Left ventricle myocardium superior (tissue), 1 donor: ENCODE measurements around the gene LAMA3. TPM values are rescaled to one million over a fixed set of nuclear protein-coding genes. Genes with fewer than 3 reads are reported as not detected.
A peak's percentile ranks its signal among the peaks of the same experiment; 100 is the strongest.

ENCODE experiments used
- ATAC-seq: fragments of 200-7000 bp; cut with Tn5 transposase; one replicate; pipeline ENCODE4 v1.9.1; 2020; ENCODE audit warnings: mild to moderate bottlenecking, moderate library complexity
- DNase-seq: peaks from one replicate; pipeline ENCODE4 v3.0.0-alpha.2; 2020
- intact Hi-C: fragments of 100-400 bp; cut with micrococcal nuclease; formaldehyde crosslinking; loops from one replicate; pipeline ENCODE4 v1.11.0; 2022
- total RNA-seq: library from RNA; stranded (reverse); fragmentation: NEBNext Ultra II Directional; extraction: Animal tissue kit (Norgen Biotek cat#: 25700); gene quantifications from one replicate; pipeline ENCODE4 v1.2.1, GENCODE V29; 2021
- donor health status: DM: no; HTN: yes; CAD: no; lungs with severe emphysema.

LAMA3 gene
- total RNA-seq, 1 donor from 2014 or later: 3.4 TPM

DNA sequence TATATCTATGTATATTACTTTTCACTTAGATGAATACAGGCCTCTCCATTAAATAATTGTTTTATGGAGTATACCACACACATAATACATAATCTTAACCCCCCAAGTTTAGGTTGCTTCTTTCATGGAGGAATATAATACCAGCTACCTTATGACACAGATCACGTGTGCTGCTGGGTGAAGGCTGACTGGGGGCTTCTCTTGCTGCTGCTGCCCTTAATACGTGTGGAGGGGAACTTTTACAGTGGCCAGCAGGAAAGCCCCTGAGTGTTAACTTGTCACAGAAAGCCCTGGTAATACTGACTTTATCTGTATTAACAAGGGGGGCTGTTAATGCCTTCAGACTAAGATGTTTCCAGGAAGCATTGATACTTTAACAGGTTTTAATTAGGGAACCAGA is 63.1 kb downstream of the LAMA3 start:
- ATAC-seq (no peak), DNase-seq (no peak)
- intact Hi-C loops: no loop called here

DNA sequence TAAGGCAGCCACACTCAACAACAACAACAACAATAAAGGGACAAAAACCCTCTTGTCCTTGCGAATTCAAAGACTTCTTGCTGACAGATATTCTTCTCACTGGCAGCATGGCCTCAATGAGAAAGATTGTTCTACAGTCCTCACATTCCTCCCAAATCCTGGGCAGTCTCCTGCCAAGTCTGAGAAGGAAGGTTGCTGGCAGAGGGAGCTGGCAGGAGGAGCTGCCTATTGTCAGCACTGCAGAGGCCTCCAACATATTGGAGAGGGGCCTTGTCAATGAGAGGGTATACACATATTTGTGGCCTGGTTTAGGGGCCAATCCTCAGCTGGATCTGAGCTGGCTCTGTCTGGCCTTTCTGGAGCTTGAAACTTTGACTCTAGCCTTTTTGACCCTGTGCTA is 63.5 kb downstream of the LAMA3 start:
- intact Hi-C loops: no loop called here
- ATAC-seq (peak; percentile 76), DNase-seq (peak; percentile 35)

DNA sequence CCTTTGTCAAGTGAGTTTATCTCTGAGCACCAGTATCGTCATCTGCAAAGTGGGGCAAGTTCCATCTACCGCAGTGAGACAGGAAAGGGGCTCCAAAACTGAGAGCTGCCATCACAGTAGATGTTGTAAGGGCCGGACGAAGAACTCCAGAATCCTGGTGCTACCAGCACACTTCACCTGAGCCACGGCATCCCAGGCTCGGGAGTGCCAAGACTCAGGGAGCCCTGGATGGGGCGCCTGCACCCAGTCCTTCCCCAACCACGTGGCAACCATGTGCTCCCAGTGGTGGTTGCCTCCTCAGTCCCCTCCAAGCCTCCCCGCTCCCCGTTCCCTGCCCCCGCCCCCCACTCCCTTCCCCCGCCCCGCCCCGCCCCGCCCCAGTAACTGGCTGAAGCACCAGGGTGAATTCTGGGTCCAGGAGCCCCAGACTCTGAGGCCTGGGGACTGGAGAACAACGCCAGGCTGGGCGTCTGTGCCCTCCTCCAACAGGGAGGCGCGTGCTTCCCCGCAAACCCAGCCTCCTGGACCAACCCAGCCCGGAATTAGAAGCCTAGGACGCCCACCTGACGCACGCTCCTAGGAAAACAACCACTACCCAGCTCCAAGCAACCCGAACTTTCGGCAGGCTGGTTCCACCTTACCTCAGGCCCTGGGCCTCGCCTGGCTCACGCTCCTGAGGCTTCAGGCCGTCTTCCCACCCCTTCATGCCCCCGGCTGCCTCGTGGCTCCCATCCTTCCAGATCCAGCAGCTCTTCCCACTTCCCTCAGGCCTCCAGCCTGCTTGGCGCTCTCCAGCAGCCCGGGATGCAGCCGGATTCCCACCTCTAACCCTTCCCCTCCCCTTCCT is 67.6 kb downstream of the LAMA3 start:
- ATAC-seq: no peak
- intact Hi-C loops: no loop called here
- DNase-seq: no peak

DNA sequence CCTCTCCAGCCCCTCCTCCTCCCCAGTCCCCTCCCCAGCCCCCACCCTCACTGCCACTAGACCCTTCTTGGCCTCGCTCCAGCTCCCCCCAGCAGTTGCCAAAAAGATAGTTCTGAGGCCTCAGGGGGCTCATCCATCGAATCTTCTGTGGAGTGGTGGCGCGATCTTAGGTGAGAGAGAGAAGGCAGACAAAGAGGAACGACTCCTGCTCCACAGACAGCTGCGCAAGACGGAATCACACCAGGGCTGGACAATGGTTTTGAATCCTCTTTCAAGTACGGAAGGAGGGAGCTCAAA is 68.1 kb downstream of the LAMA3 start:
- intact Hi-C loops: no loop called here
- no peak for ATAC-seq
- no peak for DNase-seq

DNA sequence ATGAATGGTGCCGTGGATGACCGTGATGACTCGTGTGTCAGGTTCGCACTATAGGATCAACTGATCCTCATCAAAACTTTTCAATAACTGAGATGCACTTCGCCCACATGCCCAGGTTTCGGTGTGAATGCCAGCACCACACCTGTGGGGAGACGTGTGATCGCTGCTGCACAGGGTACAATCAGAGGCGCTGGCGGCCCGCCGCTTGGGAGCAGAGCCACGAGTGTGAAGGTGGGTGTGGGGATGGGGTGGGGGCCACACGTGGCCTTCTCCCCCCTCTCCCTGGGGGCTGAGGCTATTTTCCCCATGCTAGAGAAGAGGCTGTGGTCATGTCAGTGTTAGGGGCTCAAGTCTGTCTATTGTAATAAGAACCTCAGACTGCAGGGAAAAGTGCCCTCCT is 69.0 kb downstream of the LAMA3 start:
- ATAC-seq: no peak
- intact Hi-C loops: no loop called here

DNA sequence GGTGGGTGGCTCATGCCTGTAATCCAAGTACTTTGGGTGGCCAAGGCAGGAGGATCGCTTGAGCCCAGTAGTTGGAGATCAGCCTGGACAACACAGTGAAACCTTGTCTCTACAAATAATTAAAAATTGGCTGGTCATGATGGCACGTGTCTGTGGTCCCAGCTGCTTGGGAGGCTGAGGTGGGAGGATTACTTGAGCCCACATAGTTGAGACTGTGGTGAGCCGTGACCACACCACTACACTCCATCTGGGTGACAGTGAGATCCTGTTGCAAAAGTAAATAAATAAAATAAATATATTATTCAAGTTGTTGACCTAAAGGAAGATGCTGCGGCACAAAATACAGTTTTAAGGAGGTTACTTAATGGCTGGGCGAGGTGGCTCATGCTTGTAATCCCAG is 72.7 kb downstream of the LAMA3 start:
- ATAC-seq (no peak), DNase-seq (no peak)
- intact Hi-C loops: no loop called here

More for the DNA sequence above, 69.0 kb downstream of the LAMA3 start:
- DNase-seq: no peak

DNA sequence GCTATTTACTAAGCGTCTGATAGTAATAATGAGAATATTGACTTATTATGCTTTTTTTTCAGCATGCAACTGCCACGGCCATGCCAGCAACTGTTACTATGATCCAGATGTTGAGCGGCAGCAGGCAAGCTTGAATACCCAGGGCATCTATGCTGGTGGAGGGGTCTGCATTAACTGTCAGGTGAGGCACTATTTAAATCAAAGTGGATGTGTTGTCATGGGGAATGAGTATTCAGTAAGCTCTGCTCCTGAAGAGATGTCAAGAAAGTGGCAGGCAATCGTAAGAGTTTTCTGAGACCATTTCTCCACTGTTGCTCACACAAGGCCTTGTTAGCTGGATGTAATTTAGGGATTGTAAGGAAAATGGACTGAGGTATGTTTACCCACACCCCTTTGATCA is 74.1 kb downstream of the LAMA3 start:
- ATAC-seq (no peak), DNase-seq (no peak)
- intact Hi-C loops: no loop called here

DNA sequence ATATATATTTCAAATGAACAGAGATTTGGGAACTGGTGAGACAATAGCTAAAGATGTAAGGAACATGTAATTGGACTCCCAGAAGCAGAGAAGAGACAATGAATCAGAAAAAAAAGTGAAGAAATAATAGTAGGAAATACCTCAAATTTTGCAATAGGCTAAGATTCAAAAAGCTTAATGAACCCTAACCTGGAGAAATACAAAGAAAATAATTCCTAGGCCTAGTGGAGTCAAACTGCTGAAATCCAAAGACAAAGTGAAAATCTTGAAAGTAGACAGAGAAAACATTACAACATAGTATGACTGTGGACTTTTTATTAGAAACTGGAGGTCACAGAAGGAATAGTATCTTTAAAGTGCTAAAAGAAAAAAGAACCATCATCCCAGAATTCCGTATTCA is 76.7 kb downstream of the LAMA3 start:
- ATAC-seq (no peak), DNase-seq (no peak)
- intact Hi-C loops: no loop called here

DNA sequence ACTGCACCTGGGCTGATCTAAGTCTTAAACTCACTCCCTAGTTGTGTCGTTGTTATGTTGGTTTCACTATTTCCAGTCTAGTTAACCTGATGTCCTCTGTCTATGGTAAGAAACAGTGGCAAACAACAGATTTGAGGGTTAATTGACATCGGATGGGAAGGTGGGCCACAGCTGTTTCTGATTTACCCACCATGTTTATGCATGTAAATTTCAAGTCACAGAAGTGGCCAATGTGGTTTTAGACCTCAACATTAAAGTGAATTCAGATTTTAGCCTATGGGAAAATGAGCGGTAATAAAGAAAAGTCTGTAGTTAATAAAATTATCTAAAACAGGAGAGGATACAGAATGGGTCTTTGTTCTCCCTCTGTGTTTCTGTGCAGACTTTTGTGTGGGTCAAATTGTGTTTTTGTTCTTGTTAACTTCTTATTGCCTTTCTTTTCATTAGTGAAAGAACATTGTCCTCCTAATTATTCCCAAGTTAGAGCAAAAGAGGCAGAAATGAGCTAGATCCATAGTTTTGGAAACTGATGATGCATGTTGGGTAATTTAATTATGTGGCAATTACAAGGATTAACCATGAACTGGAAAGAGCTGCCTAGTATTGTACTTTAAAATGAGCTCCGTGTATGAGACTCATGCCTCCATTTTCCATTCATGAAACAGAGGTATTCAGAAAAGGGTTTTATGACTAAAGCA is 83.2 kb downstream of the LAMA3 start:
- DNase-seq (no peak), ATAC-seq (no peak)
- intact Hi-C loops: no loop called here

DNA sequence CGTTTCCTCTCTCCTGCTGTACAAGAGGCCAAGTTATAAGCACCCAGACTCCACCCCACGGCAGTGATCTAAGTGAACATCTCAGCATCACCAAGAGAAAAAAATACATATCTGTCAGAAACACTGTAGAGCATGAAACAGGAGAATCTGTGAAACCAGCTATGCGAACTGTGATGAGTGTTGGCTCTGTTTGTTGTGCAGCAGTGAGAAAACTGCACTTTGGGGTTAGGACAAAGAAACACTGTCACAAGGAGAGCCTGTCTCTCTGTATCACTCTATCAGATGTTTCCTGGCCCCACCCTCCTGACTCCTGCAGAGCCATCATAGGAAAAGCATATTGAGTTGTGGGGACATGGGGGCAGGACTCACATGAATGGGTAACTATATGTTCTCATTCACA is 87.1 kb downstream of the LAMA3 start:
- intact Hi-C loops: no loop called here
- no peak for ATAC-seq
- DNase-seq: no peak

DNA sequence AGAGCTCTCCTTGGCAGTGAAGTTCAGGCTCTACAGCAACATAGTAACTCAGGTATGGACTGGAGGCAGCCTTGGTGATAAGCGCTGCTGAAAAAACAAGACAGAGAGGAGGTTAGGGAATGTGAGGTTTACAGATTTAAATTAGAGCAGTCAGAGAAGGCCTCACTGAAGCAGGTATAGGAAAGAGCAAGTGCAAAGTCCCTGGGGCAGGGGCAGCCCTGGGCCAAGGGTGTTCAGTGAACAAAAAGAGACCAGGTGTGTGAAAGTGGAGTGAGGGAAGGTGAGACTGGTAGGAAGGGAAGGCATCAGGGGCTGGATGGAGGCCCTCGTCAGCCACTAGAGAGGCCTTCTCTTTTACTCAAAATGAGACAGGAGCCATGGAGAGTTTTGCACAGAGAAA is 89.6 kb downstream of the LAMA3 start:
- intact Hi-C loops: no loop called here
- ATAC-seq (no peak), DNase-seq (no peak)

DNA sequence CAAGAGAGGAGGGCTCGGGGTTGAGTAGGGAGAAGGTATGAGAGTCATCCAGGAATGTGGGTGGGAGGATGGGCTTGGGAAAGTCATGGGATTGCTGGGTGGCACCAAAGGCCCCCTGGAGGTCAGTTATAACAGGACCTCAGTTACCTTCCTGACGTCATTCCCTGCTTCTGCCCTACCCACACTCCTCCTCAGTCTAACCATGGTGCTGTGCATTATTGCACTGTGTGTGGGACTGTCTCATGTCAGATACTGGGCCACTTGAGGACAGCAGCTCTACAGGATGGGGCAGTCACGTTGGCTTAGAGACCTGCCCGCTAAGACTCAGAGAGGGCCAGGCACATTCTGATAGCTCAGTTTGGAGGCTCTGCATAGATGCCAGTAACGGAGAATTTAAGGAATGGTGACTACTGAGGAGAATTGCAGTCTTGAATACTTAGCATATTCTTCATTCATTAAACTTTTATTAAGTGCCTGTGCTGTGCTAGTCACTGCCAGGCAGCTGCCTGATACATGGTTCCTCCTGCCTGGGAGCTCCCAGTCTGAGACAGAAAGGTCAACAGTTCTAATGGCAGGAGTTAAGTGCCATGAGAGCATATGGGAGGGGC is 90.5 kb downstream of the LAMA3 start:
- no peak for DNase-seq
- intact Hi-C loops: no loop called here
- peak; percentile 74 for ATAC-seq

DNA sequence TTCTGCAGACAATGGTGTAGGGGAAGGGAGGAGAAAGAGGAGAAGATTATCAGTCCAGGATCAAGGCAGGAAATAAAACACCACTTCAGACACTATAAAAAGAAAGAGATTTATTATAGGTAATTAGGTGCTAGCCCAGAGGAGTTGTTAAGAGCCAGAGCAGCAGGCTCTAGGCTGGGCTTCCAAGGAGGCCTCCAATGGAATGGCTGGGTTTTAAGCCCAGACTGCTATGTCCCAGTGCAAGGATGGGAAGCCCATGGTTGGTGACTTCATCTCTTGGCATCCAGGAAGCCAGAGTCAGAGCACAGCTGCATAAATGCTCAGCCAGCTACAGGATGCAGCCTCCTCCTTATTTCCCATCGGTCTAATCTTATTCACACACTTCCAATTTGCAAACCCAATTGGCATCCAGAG is 95.6 kb downstream of the LAMA3 start:
- intact Hi-C loops: no loop called here
- no peak for DNase-seq
- ATAC-seq: peak; percentile 53

DNA sequence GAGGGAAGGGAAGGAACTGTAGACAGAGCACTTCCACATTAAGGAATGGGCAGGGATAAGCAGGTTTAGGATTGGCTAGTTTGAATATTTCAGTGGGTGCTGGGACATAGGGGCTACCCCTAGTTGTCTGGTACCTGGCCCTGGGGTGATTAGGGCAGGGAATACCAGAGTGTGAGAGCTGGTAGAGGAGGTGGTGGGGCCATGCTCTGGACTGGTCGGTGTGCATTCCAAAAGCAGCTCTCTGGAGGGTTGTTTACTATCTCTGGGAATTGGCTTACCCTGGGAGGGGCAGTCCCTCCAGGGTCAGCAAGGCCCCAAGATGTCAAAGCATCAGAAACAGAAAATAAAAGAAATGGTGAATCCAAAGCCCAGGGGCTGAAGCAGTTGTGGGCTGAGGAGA is 103.8 kb downstream of the LAMA3 start:
- DNase-seq: no peak
- ATAC-seq: no peak
- intact Hi-C loops: no loop called here

DNA sequence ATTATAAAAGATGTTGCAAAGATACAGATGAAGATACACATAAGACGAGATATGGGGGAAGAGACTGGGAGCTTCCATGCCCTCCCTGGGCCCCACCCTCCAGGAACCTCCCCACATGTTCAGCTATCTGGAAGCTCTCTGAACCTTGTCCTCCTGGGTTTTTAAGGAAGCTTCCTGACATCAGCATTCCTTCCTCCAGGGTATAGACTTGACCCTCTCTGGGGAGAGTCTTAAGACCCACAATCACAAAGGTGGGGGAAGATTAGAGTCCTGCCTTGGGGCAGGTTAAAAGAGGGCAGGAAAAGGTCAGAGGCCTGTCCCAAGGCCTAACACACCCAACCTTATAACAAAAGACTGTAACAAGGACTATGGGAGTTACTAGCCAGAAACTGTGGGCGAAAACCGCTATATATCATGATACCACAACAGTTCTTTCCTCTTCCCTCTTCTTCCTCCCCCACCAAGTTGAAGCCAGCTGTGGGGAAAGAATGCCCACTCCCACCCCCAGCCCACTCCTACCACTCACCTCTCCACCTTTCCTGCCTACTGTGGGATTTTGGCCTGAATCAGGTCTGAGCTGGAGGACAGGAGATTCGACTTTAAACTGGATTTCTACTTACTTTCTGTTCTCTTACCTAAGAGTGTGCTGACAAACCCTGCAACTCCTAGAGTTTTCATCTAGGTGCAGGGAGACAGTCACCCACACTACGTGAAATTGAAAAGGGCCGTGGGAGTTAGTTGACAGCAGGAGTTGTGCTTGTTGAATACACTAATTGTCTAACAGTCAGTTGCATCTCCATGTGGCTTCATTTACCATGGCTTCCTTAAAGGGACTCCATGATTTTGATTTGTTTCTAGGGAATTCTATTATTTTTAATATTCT is 105.0 kb downstream of the LAMA3 start:
- DNase-seq: no peak
- no peak for ATAC-seq
- intact Hi-C loops: no loop called here

DNA sequence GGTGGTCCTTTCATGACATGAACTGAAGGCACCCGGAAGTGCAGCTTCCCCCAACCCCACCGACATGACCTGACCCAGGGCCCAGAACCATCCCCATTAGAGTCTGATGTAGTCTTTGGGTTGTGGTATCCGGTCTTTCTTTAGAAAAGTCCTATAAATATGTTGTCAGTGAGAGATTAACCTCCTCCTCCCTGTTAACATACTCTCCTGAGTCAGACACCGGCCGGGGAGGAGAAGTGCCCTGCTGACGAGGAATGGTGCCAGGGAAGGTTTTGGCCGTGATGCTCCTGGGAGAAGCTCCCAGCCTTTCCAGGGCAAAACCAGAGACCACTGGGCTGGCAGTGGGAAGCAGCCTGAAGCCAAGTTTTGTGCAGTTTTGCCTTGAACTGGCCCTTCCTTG is 109.0 kb downstream of the LAMA3 start:
- intact Hi-C loops: no loop called here
- peak; percentile 36 for ATAC-seq
- DNase-seq: no peak

DNA sequence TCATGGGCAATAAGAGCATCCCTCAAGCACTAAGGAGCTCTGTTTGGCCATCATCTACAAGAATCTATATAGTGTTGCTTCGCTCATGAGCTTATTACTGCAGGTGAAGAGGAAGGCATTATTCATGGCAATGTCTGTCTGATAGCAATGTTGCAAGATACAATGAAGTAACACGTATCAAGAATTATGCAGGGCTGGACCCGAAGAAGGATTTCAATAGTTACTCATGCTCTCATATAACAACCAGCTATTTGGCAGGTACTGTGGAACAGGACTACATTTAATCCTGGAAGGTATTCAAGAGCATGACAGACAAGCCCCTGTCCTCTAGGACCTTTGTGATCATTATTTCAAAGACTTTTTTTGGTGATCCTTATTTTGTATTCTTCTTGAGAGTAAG is 109.6 kb downstream of the LAMA3 start:
- DNase-seq: no peak
- intact Hi-C loops: no loop called here
- ATAC-seq: no peak

DNA sequence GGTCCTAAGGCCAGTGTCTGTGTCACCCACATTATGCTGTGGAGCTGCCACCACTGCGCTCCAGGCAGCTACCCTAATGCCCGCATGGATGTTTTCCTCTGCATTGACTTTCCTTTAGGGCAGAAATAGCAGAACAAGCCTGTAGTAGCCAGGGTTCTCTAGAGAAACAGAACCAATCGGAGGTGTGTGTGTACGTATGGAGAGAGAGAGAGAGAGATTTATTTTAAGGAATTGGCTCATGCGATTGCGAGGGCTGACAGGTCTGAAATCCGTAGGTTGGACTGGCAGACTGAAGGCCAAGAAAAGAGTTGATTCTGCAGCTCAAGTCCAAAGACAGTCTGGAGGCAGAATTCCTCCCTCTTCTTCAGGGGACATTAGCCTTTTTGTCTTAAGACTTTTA is 110.3 kb downstream of the LAMA3 start:
- ATAC-seq (no peak), DNase-seq (no peak)
- intact Hi-C loops: no loop called here

DNA sequence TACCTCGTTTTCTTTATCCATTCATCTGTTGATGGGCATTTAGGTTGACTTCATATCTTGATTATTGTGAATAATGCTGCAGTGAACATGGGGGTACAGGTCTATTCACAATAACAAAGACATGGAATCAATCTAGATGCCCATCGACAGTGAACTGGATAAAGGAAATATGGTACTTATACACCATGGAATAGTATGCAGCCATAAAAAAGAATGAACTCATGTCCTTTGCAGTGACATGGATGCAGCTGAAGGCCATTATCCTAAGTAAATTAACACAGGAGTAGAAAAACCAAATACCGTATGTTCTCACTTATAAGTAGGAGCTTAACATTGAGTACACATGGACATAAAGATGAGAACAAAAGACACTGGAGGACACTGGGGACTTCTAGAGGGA is 111.6 kb downstream of the LAMA3 start:
- intact Hi-C loops: no loop called here
- ATAC-seq (no peak), DNase-seq (no peak)

DNA sequence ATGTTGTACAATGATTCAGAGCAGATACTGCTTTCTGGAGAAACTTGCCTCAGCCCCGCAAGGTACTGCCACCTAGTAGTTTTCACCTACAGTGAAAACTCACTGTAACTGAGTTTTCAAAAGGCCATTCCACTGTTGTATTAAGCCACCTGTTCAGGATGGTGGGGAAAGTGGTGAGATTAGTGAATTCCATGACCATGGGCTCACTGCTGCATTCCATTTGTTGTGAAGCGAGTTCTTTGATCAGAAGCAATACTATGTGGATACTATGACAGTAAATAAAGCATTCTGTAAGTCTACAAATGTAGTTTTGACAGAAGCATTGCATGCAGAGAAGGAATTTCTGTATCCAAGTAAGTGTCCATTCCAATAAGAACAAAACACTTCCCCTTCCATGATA is 113.6 kb downstream of the LAMA3 start:
- intact Hi-C loops: no loop called here
- ATAC-seq (no peak), DNase-seq (no peak)
